Endothelial cell of umbilical vein (primary cell): ENCODE results near the gene SNX30. TPM values are rescaled to one million over a fixed set of nuclear protein-coding genes. Genes with fewer than 3 reads are reported as not detected.

Source experiments
- BruUV-seq: library from RNA; stranded (reverse); fragments of 400-500 nt; replicated peaks from 2 replicates; lab custom pipeline; 2021; lab: Mats Ljungman, UMichigan
- CTCF ChIA-PET: fragments of 300-600, 350-600 bp; sonication (Branson Sonifier 250); formaldehyde crosslinking; loops from one replicate; lab custom pipeline; 2021; ENCODE audit warnings: antibody characterized with exemption, inconsistent platforms; lab: Charles Lee
- POLR2A ChIA-PET: fragments of 300-600, 350-600 bp; sonication (Branson Sonifier 250); formaldehyde crosslinking; loops from one replicate; lab custom pipeline; 2021; ENCODE audit warnings: antibody characterized with exemption, inconsistent platforms; lab: Charles Lee
- DNase-seq: peaks from one replicate; pipeline ENCODE4 v3.0.0-alpha.2; 2011; ENCODE audit warnings: low read depth, low spot score
- FAIRE-seq: peaks from 2 replicates; lab custom pipeline; 2011; peaks lifted over from hg19 to GRCh38; lab: Jason Lieb, UNC
- H2AFZ ChIP-seq: 2 replicates; pipeline ENCODE4 v1.6.0; 2012; ENCODE audit warnings: low read depth, low read length, control low read depth, inconsistent platforms
- H3K27ac ChIP-seq: 2 replicates; pipeline ENCODE4 v1.5.1; 2011; ENCODE audit warnings: low read depth, mild to moderate bottlenecking, control low read depth, low read length, moderate library complexity; ENCODE audit not compliant: insufficient read depth
- H3K27me3 ChIP-seq, 2 experiments: 2 replicates each; pipeline versions ENCODE4 v1.6.0 to v1.6.1; 2011; ENCODE audit warnings: low read length in 2 of 2, mixed read lengths in 1 of 2; ENCODE audit not compliant: control insufficient read depth in 2 of 2, insufficient read depth in 2 of 2
- H3K36me3 ChIP-seq, 2 experiments: 2 replicates in 1 of 2; 3 replicates in 1 of 2; pipeline ENCODE4 v1.5.1; 2011; ENCODE audit warnings: low read length in 2 of 2, mild to moderate bottlenecking in 1 of 2, moderate library complexity in 1 of 2; ENCODE audit not compliant: control insufficient read depth in 2 of 2, insufficient read depth in 2 of 2; ENCODE audit errors: extremely low read depth in 1 of 2
- H3K4me1 ChIP-seq: 3 replicates; pipeline ENCODE4 v1.5.1; 2011; ENCODE audit warnings: mild to moderate bottlenecking, low read length; ENCODE audit not compliant: control insufficient read depth, insufficient read depth; ENCODE audit errors: extremely low read depth
- H3K4me2 ChIP-seq: 2 replicates; pipeline ENCODE4 v1.6.1; 2011; ENCODE audit warnings: low read length, control low read depth, mixed read lengths; ENCODE audit not compliant: insufficient read depth
- H3K4me3 ChIP-seq, 3 experiments: fragments of 200-600 bp in 1 of 3; sonication (generic), shearing (Covaris generic) in 1 of 3; replicated peaks in 1 of 3; 2 replicates each; pipeline ENCODE4 v1.5.1; 2011 to 2016; ENCODE audit warnings: control low read depth in 3 of 3, low read length in 3 of 3, mild to moderate bottlenecking in 2 of 3, inconsistent platforms in 1 of 3, low read depth in 1 of 3, moderate library complexity in 1 of 3; ENCODE audit not compliant: insufficient read depth in 1 of 3
- H3K79me2 ChIP-seq: 2 replicates; pipeline ENCODE4 v1.6.0; 2012; ENCODE audit warnings: low read length, inconsistent platforms; ENCODE audit not compliant: control insufficient read depth, insufficient read depth
- H3K9ac ChIP-seq: replicated peaks from 2 replicates; pipeline ENCODE3; 2011; ENCODE audit warnings: low read length, control low read depth; ENCODE audit not compliant: insufficient read depth; ENCODE audit errors: extremely low read depth
- H3K9me1 ChIP-seq: replicated peaks from 3 replicates; pipeline ENCODE4 v1.6.0; 2011; ENCODE audit warnings: mild to moderate bottlenecking, low read length; ENCODE audit not compliant: control insufficient read depth, insufficient read depth; ENCODE audit errors: extremely low read depth
- H3K9me3 ChIP-seq: replicated peaks from 2 replicates; pipeline ENCODE4 v1.5.1; 2012; ENCODE audit warnings: low read length, inconsistent platforms; ENCODE audit not compliant: control insufficient read depth, insufficient read depth
- H4K20me1 ChIP-seq: replicated peaks from 2 replicates; pipeline ENCODE3; 2011; ENCODE audit warnings: mild to moderate bottlenecking, low read length; ENCODE audit not compliant: control insufficient read depth, insufficient read depth; ENCODE audit errors: extremely low read depth
- POLR2A ChIP-seq: IDR thresholded peaks from 2 replicates; pipeline ENCODE4 v1.6.1; 2012; ENCODE audit warnings: low read depth, mild to moderate bottlenecking, control low read depth, low read length
- dilution Hi-C: fragments of 300-500 bp; cut with MboI; formaldehyde crosslinking; loops from one replicate; pipeline ENCODE4 v1.15.0; 2019; ENCODE audit warnings: low sequenced_read_pairs; ENCODE audit not compliant: extremely low pct_ligation_motif_present
- intact Hi-C: fragments of 100-400 bp; cut with micrococcal nuclease; formaldehyde crosslinking; loops from one replicate; pipeline ENCODE4 v1.10.0; 2022
- polyA plus RNA-seq, 4 experiments: library from polyadenylated mRNA; depleted of rRNA in 3 of 4; stranded (reverse) in 3 of 4; unstranded in 1 of 4; fragments of >200 nt; gene quantifications; 2 replicates each; pipeline versions ENCODE4 v1.2.1 to v1.2.3, GENCODE V29; 2011 to 2012; ENCODE audit warnings: missing spikeins in 1 of 4
- total RNA-seq: library from RNA; stranded (reverse); gene quantifications from 2 replicates; pipeline ENCODE4 v1.2.3, GENCODE V29; 2021
- TF ChIP-seq, protein P1 (sequence below), 2 donors: IDR thresholded peaks; 1 replicate in 1 of 2; 2 replicates in 1 of 2; pipeline ENCODE4 v1.5.1; 2011; ENCODE audit warnings: low read length in 2 of 2, mild to moderate bottlenecking in 2 of 2, moderate library complexity in 2 of 2, control low read depth in 1 of 2, inconsistent platforms in 1 of 2, low read depth in 1 of 2; ENCODE audit not compliant: insufficient read depth in 1 of 2; ENCODE audit errors: extremely low read depth in 1 of 2

The SNX30 gene
- total and polyA plus RNA-seq, 2 donors (not counting 3 experiments of a cell fraction or from before 2014, with no cell fraction given): 2.8 to 6.3 TPM

DNA sequence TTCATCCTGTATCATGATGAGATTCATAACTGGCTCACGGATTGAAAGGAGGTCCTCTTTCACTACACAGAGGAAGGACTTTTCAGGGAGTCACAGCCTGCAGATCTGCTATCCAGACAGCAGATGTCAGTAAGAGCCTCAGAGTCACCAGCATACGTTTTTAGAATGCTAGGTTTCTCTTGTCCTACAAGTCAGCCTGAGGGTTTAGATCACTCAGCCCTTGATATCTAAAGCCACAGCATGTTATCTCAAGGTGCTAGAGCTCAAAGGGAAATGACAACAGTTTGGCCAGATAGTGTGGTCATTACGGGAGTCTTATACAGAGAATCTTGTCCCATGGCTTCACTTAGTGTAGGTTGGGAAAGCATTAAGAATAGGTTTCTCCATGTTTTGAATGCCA lies 171.0 kb downstream of the SNX30 start:
- H2AFZ ChIP-seq: no peak overlapping the region
- H3K36me3 ChIP-seq: no peaks in the 10 kb centered on the region
- H3K27me3 ChIP-seq: peaks cover 10 to 12% of the 10 kb centered on the region in 2 experiments
- BruUV-seq: no TSS peak
- H3K79me2 ChIP-seq: no peaks in the 10 kb centered on the region
- dilution Hi-C loops: no loop called here
- no peak overlapping the region for H3K27ac ChIP-seq
- intact Hi-C loops: no loop called here
- no peaks in the 10 kb centered on the region for H3K9me3 ChIP-seq
- H4K20me1 ChIP-seq: no peaks in the 10 kb centered on the region
- ChIA-PET CTCF (no interaction called here), POLR2A (no interaction called here)
- no peak for TF ChIP-seq POLR2A
- TF ChIP-seq, protein P1, sequence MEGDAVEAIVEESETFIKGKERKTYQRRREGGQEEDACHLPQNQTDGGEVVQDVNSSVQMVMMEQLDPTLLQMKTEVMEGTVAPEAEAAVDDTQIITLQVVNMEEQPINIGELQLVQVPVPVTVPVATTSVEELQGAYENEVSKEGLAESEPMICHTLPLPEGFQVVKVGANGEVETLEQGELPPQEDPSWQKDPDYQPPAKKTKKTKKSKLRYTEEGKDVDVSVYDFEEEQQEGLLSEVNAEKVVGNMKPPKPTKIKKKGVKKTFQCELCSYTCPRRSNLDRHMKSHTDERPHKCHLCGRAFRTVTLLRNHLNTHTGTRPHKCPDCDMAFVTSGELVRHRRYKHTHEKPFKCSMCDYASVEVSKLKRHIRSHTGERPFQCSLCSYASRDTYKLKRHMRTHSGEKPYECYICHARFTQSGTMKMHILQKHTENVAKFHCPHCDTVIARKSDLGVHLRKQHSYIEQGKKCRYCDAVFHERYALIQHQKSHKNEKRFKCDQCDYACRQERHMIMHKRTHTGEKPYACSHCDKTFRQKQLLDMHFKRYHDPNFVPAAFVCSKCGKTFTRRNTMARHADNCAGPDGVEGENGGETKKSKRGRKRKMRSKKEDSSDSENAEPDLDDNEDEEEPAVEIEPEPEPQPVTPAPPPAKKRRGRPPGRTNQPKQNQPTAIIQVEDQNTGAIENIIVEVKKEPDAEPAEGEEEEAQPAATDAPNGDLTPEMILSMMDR (IDR thresholded peaks at IDR 0.05; ENCODE audit: extremely low read depth in 1 of 2, insufficient read depth in 1 of 2, low read depth in 1 of 2, low read length in 2 of 2): peak in 1 of 2 donors; percentile 44
- FAIRE-seq (peak; percentile 54), DNase-seq (peak; percentile 30)
- H3K9ac ChIP-seq: no peak overlapping the region
- H3K4me3 ChIP-seq: no peak overlapping the region
- H3K4me2 ChIP-seq: no peak overlapping the region
- no peaks in the 10 kb centered on the region for H3K9me1 ChIP-seq
- no peaks in the 10 kb centered on the region for H3K4me1 ChIP-seq

Other genes starting within 250 kb of the SNX30 start
- 25.7 and 27.6 TPM in 2 replicates for gene INIP, start 32.6 kb upstream of the SNX30 start, total RNA-seq
- gene INIP, start 32.6 kb upstream of the SNX30 start, polyA plus RNA-seq: 9.6 and 12.3 TPM in 2 replicates
- not detected in 2 replicates for gene SLC46A2, start 140.1 kb downstream of the SNX30 start, total RNA-seq
- gene SLC46A2, start 140.1 kb downstream of the SNX30 start, polyA plus RNA-seq: not detected in 2 replicates